Parathyroid adenoma (tissue), 2 donors: ENCODE results near the gene MRPL2.

Experiments used
- H2AFZ ChIP-seq: fragments of 300-600 bp; sonication (generic); one replicate; pipeline ENCODE4 v1.7.0; 2017; ENCODE audit warnings: antibody characterized with exemption, mild to moderate bottlenecking
- H3K27ac ChIP-seq: fragments of 300-600 bp; sonication (generic); one replicate; pipeline ENCODE4 v1.7.0; 2017
- H3K27me3 ChIP-seq: fragments of 300-600 bp; sonication (generic); one replicate; pipeline ENCODE4 v1.7.0; 2017; ENCODE audit warnings: low read length; ENCODE audit not compliant: control insufficient read depth, insufficient read depth
- H3K36me3 ChIP-seq: fragments of 300-600 bp; sonication (generic); one replicate; pipeline ENCODE4 v1.7.0; 2017; ENCODE audit warnings: low read length; ENCODE audit not compliant: control insufficient read depth, insufficient read depth
- H3K4me1 ChIP-seq: fragments of 300-600 bp; sonication (generic); one replicate; pipeline ENCODE4 v1.7.0; 2017; ENCODE audit warnings: control low read depth
- H3K4me2 ChIP-seq: fragments of 300-600 bp; sonication (generic); one replicate; pipeline ENCODE4 v1.7.0; 2017; ENCODE audit warnings: low read length
- H3K4me3 ChIP-seq: fragments of 300-600 bp; sonication (generic); one replicate; pipeline ENCODE4 v1.7.0; 2017; ENCODE audit warnings: low read depth, low read length
- H3K79me2 ChIP-seq: fragments of 300-600 bp; sonication (generic); one replicate; pipeline ENCODE4 v1.7.0; 2017; ENCODE audit warnings: control low read depth
- H3K9ac ChIP-seq: fragments of 300-600 bp; sonication (generic); one replicate; pipeline ENCODE4 v1.7.0; 2017; ENCODE audit warnings: mild to moderate bottlenecking
- H3K9me3 ChIP-seq: fragments of 300-600 bp; sonication (generic); one replicate; pipeline ENCODE4 v1.7.0; 2017; ENCODE audit warnings: low read length; ENCODE audit not compliant: control insufficient read depth
- TF ChIP-seq, protein P1 (sequence below): fragments of 300-600 bp; sonication (generic); IDR thresholded peaks from one replicate; pipeline ENCODE4 v1.7.0; 2017; ENCODE audit warnings: antibody characterized with exemption, mild to moderate bottlenecking
- donor health status: primary hyperparathyroidism.

Gene MRPL2

DNA sequence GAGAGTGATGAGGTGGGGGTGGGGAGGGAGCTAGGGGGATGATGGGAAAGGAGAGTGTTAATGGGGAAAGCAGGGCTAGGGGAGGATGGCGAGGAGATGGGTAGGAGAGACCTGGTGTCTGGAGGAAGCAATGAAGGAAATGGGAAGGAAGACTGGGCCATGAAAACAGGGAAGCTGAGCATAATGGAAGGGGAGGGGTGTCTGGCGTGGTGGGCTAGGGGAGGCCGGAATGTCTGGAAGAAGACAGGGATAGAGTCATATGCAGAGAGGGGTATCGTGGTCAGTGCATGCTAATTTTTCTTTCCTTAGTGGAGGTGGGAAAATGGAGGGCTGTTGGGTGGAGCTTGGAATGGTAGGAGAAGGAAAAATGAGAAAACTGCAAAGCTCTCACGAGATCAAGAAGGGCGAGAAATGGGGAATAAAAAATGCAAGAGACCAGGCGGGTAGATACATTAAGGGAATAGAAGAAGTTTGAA lies 44.8 kb downstream of the MRPL2 start:
- Histone ChIP-seq H3K27me3 (no peaks in the 10 kb centered on the region), H2AFZ (peak overlapping the region; percentile 61), H3K9me3 (no peaks in the 10 kb centered on the region), H3K36me3 (no peaks in the 10 kb centered on the region), H3K4me3 (peak overlapping the region; percentile 79), H3K4me2 (peak overlapping the region; percentile 77), H3K9ac (no peak overlapping the region), H3K79me2 (peaks cover 34% of the 10 kb centered on the region), H3K27ac (peak overlapping the region; percentile 70), H3K4me1 (peaks cover 18% of the 10 kb centered on the region)
- TF ChIP-seq, protein P1, sequence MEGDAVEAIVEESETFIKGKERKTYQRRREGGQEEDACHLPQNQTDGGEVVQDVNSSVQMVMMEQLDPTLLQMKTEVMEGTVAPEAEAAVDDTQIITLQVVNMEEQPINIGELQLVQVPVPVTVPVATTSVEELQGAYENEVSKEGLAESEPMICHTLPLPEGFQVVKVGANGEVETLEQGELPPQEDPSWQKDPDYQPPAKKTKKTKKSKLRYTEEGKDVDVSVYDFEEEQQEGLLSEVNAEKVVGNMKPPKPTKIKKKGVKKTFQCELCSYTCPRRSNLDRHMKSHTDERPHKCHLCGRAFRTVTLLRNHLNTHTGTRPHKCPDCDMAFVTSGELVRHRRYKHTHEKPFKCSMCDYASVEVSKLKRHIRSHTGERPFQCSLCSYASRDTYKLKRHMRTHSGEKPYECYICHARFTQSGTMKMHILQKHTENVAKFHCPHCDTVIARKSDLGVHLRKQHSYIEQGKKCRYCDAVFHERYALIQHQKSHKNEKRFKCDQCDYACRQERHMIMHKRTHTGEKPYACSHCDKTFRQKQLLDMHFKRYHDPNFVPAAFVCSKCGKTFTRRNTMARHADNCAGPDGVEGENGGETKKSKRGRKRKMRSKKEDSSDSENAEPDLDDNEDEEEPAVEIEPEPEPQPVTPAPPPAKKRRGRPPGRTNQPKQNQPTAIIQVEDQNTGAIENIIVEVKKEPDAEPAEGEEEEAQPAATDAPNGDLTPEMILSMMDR: no peak

- Histone ChIP-seq H3K27ac (peak within 1 kb of the TSS; percentile 72), H3K36me3 (no peaks in the 10 kb centered on the region), H3K9ac (peak within 1 kb of the TSS; percentile 54), H3K79me2 (peaks cover 34% of the 10 kb centered on the region), H2AFZ (peak within 1 kb of the TSS; percentile 97), H3K4me2 (peak within 1 kb of the TSS; percentile 81), H3K4me3 (peak within 1 kb of the TSS; percentile 79), H3K27me3 (no peaks in the 10 kb centered on the region), H3K4me1 (peaks cover 18% of the 10 kb centered on the region), H3K9me3 (no peaks in the 10 kb centered on the region)
- TF ChIP-seq, protein P1: no peak
These were observed 45.3 kb downstream of the MRPL2 start, which contains the start of the genes KLHDC3 and MEA1 for GRCh38 chr6:43013843-43014433. TSS of gene KLHDC3 (plus strand) at chr6:43014249. CDS start at chr6:43017193, 2,944 bp downstream. TSS of gene MEA1 (minus strand) at chr6:43013946. CDS start at chr6:43013813, 133 bp downstream.

DNA sequence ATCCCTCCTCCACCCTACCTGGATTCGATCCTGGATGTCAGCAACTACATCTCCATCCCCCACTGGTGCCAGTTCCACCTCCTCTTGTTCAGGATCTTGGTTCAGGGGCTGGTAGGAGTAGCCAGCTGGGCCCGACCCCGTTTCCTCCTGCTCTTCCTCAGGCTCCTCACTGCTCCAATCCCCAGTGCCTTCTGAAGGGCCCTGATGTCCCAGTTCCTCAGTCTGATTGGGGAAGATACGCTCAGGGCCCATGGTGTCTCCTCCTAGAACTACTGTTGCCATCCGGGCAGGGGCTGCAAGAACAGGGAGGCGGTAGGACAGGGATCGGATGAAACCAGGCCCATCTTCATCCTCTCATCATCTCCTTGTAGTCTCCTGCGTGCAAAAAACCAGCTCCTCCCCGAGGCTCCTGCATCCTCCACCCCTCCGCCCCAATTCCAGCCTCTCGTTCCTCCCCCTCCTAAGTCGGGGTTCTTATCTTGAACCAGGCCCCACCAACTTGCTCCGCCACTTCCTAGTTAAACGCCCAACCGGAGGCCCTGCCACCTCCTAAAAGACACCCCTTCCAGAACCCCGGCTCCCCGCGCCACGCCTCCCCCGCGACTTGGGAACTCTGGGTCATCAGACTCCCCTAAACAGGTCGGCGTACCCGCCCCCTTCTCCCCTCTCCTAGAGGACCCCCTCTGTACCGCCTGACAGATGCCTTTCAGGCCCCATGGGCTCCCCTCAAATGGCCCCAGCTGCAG lies 46.0 kb downstream of the MRPL2 start:
- no peaks in the 10 kb centered on the region for H3K36me3 ChIP-seq
- TF ChIP-seq, protein P1: no peak
- no peaks in the 10 kb centered on the region for H3K9me3 ChIP-seq
- H3K4me3 ChIP-seq: peak overlapping the region; percentile 79
- peaks cover 18% of the 10 kb centered on the region for H3K4me1 ChIP-seq
- H2AFZ ChIP-seq: peak overlapping the region; percentile 97
- H3K9ac ChIP-seq: peak overlapping the region; percentile 54
- peak overlapping the region; percentile 72 for H3K27ac ChIP-seq
- peak overlapping the region; percentile 81 for H3K4me2 ChIP-seq
- no peaks in the 10 kb centered on the region for H3K27me3 ChIP-seq
- peaks cover 34% of the 10 kb centered on the region for H3K79me2 ChIP-seq

GRCh38 chr6:43012364-43012763 lies 46.9 kb downstream of the MRPL2 start:
- Histone ChIP-seq H2AFZ (no peak overlapping the region), H3K79me2 (peaks cover 31% of the 10 kb centered on the region), H3K4me1 (peaks cover 18% of the 10 kb centered on the region), H3K36me3 (no peaks in the 10 kb centered on the region), H3K4me2 (no peak overlapping the region), H3K27me3 (no peaks in the 10 kb centered on the region), H3K27ac (no peak overlapping the region), H3K4me3 (peak overlapping the region; percentile 79), H3K9me3 (no peaks in the 10 kb centered on the region), H3K9ac (no peak overlapping the region)
- TF ChIP-seq, protein P1: no peak
